ENCODE results near the gene OR56A3. TPM values are rescaled to one million over a fixed set of nuclear protein-coding genes. Genes with fewer than 3 reads are reported as not detected.

OR56A3 gene
- total RNA-seq, 2 donors from 2014 or later, result not detected

DNA sequence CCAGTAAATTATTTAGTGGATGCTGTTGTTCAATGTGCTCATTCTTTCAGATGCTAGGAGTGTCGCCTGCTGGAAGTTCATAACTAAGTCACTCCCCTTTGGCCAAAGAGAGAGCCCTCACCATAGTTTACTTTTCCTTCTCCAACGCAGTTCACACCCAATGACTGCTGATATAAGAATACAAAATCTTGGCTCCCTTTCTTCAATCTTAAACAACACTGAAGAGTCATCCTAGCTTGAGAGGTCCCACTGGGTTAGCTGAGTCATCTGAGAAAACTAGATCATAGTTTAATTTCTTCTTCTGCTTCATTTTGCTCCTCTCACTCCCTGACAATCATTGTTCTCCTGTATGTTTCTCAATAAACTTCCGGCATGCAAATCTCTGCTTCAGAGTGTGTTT lies 50.1 kb downstream of the OR56A3 start:
- no peaks in the 10 kb centered on the region for H3K4me1 Mint-ChIP-seq (ENCODE audit: low read depth)
- H3K9me3 Mint-ChIP-seq, result no peaks in the 10 kb centered on the region
- ATAC-seq (replicated peaks in 1 of 2) (no peak), DNase-seq (no peak)
- H3K27ac Mint-ChIP-seq, result no peak overlapping the region
- peaks cover 5% of the 10 kb centered on the region for H3K27me3 Mint-ChIP-seq (ENCODE audit: low read depth)
- no peaks in the 10 kb centered on the region for H3K36me3 Mint-ChIP-seq (ENCODE audit: insufficient read depth in 2 of 2)
- no peak overlapping the region for H3K4me3 Mint-ChIP-seq

DNA sequence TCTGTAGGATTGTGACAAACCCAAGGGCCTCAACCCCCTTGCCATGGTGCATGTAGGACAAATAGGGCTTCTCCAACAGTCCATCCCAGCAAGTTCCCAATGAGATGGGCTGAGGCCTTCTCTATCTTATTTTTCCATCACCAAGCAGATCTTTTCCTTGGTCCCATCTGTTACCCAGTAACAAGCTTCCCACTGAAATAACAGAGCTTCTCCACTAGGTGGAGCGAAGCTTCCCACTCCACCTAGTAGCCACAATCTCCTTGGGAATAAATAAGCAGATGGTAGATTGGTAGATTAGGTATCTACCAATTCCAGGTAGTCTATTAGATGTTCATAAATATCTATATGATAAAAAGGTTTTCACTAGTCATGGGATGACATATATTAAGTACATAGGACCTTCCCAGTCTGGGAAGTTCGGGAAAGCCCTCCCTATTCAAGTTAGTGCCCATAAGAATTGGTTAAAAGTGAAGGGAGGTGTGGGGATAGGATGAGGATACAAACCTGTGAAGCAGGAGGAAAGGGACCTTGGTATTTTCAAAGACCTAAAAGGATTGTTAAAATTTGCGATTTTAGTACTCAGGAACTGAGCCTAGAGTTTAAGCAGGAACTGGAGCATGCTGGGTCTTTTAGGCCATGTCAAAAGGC lies 50.7 kb downstream of the OR56A3 start:
- no peak for DNase-seq
- Mint-ChIP-seq H3K4me1 (ENCODE audit: low read depth) (no peaks in the 10 kb centered on the region), H3K27ac (no peak overlapping the region), H3K27me3 (ENCODE audit: low read depth) (peaks cover 5% of the 10 kb centered on the region), H3K9me3 (no peaks in the 10 kb centered on the region), H3K4me3 (no peak overlapping the region), H3K36me3 (ENCODE audit: insufficient read depth in 2 of 2) (no peaks in the 10 kb centered on the region)
- no peak for ATAC-seq (replicated peaks in 1 of 2)

DNA sequence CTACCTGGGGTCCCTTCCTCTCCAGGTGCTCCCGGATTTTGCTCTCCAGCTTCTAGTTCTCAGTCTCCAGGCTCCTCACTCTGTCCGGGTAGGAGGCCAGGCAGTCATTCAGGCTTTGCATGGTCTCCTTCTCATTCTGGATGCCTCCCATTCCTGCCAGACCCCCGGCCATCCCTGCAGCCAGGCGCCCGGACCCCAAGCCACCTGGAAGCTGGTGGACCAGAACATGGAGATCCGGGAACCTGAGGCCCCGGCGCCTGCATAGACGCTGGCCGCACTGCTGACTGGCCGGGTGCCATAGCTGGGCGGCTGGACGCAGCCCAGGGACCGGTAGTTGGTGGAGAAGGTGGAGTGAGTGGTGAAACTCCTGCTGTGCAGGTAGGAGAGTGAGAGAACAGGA lies 52.7 kb downstream of the OR56A3 start:
- Mint-ChIP-seq H3K27me3 (ENCODE audit: low read depth) (peaks cover 5% of the 10 kb centered on the region), H3K36me3 (ENCODE audit: insufficient read depth in 2 of 2) (no peaks in the 10 kb centered on the region), H3K9me3 (peaks cover 0 to 2% of the 10 kb centered on the region in 2 donors), H3K4me1 (ENCODE audit: low read depth) (no peaks in the 10 kb centered on the region), H3K4me3 (no peak overlapping the region), H3K27ac (no peak overlapping the region)
- ATAC-seq (replicated peaks in 1 of 2), result no peak
- DNase-seq, result no peak

Other genes starting within 250 kb of the OR56A3 start
- under 1 TPM; 0.24 to 0.56 TPM for gene OR56B1, start 205.8 kb upstream of the OR56A3 start, total RNA-seq
- gene OR52N4, start 188.0 kb upstream of the OR56A3 start, total RNA-seq, result 1 to 10 TPM; 1.4 to 2.4 TPM
- not detected for gene OR52N5, start 158.9 kb upstream of the OR56A3 start, total RNA-seq
- gene OR52N1, start 151.0 kb upstream of the OR56A3 start, total RNA-seq, result under 1 TPM in 1 of 2 donors, not detected in 1; 0.23 TPM
- not detected for gene OR52N2, start 133.3 kb upstream of the OR56A3 start, total RNA-seq
- not detected for gene OR52E6, start 100.4 kb upstream of the OR56A3 start, total RNA-seq
- gene OR52E8, start 84.6 kb upstream of the OR56A3 start, total RNA-seq, result not detected
- not detected for gene OR52E4, start 61.6 kb upstream of the OR56A3 start, total RNA-seq
- gene OR52E5, start 49.0 kb upstream of the OR56A3 start, total RNA-seq, result not detected
- not detected for gene OR56A5, start 26.2 kb downstream of the OR56A3 start, total RNA-seq
- not detected for gene OR52L1, start 44.7 kb downstream of the OR56A3 start, total RNA-seq
- not detected for gene OR56A4, start 64.7 kb downstream of the OR56A3 start, total RNA-seq
- gene OR56A1, start 88.5 kb downstream of the OR56A3 start, total RNA-seq, result not detected
- gene OR56B4, start 165.4 kb downstream of the OR56A3 start, total RNA-seq, result not detected
- not detected for gene OR52B2, start 228.1 kb downstream of the OR56A3 start, total RNA-seq

Measured in activated T-cell treated with anti-CD3 and anti-CD28 coated beads, Interleukin-2, amount 50 U/mL, for 72 hours (primary cell).